Lower leg skin (tissue), 4 donors: ENCODE results near the gene DENND1C. TPM values are rescaled to one million over a fixed set of nuclear protein-coding genes. Genes with fewer than 3 reads are reported as not detected.

ENCODE experiments used
- DNase-seq, 2 donors: peaks; one replicate each; pipeline ENCODE4 v3.0.0-alpha.2; 2019; ENCODE audit warnings: low spot score in 2 of 2
- H3K4me3 ChIP-seq: fragments of 200-600 bp; sonication (generic); 2 replicates; pipeline ENCODE4 v1.5.1; 2017; ENCODE audit warnings: mild to moderate bottlenecking, low read depth; ENCODE audit not compliant: poor library complexity, severe bottlenecking
- POLR2A ChIP-seq, 2 donors: fragments of 450-650 bp; IDR thresholded peaks; one replicate each; pipeline ENCODE4 v1.6.1; 2016 to 2017; ENCODE audit warnings: antibody characterized with exemption in 2 of 2, mild to moderate bottlenecking in 1 of 2, moderate library complexity in 1 of 2
- WGBS, 2 donors: methylation state at CpG; one replicate each; pipeline ENCODE4 v1.1.5; 2018; 5-methylcytosine and 5-hydroxymethylcytosine counted together
- intact Hi-C: fragments of 100-400 bp; cut with DNase I; formaldehyde crosslinking; loops from one replicate; pipeline ENCODE4 v1.15.0; 2023; ENCODE audit warnings: low total_unique reads
- total RNA-seq, 4 donors: library from RNA; depleted of rRNA; stranded (reverse); fragments of >200 nt; gene quantifications; one replicate each; pipeline ENCODE4 v1.1.0, GENCODE V29; 2016
- TF ChIP-seq, protein P1 (sequence below), 3 donors: fragments of 450-650 bp; IDR thresholded peaks; one replicate each; pipeline ENCODE4 v1.5.1; 2016; ENCODE audit warnings: antibody characterized with exemption in 3 of 3, mild to moderate bottlenecking in 3 of 3, moderate library complexity in 2 of 3

DENND1C gene
- total RNA-seq, 4 donors from 2014 or later, result 0.61 to 1.9 (median 1.2) TPM

DNA sequence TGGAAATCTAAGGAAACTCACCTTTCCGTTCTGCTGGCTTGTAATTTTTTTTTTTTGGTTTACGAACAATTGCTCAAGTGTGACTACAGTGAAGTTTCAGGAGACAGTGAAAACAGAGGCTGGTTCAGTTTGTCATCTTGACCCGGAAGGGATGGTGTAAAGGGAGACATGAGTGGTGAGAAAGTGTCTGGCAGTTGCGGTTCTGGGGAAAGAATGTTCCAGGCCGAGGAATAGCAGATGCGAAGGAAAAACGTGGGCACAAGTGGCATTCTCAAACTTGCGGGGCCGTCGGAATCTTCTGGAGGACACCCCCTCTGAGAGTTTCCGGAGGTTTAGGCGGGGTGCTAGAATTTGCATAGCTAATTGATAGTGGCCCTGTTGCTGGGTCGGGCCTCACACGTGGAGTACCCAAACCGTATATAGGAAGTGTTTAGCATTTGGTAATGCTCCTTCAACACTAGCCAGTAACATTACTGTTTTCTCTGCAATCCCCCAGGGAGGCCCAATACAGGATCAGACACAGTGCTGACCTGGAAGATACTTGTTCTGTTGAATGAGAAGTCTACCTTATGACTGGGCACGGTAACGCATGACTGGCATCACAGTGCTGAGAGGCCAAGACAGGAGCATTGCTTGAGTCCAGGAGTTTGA, 46.4 kb upstream of the DENND1C start:
- no peak for DNase-seq
- no peak overlapping the region for H3K4me3 ChIP-seq
- 68 to 76% methylated on average over 17 of the region's 17 CpGs for WGBS, 2 donors
- intact Hi-C loops, result no loop called here
- no peak for TF ChIP-seq POLR2A (IDR thresholded peaks at IDR 0.05)
- TF ChIP-seq, protein P1, sequence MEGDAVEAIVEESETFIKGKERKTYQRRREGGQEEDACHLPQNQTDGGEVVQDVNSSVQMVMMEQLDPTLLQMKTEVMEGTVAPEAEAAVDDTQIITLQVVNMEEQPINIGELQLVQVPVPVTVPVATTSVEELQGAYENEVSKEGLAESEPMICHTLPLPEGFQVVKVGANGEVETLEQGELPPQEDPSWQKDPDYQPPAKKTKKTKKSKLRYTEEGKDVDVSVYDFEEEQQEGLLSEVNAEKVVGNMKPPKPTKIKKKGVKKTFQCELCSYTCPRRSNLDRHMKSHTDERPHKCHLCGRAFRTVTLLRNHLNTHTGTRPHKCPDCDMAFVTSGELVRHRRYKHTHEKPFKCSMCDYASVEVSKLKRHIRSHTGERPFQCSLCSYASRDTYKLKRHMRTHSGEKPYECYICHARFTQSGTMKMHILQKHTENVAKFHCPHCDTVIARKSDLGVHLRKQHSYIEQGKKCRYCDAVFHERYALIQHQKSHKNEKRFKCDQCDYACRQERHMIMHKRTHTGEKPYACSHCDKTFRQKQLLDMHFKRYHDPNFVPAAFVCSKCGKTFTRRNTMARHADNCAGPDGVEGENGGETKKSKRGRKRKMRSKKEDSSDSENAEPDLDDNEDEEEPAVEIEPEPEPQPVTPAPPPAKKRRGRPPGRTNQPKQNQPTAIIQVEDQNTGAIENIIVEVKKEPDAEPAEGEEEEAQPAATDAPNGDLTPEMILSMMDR (IDR thresholded peaks at IDR 0.05), result no peak

DNA sequence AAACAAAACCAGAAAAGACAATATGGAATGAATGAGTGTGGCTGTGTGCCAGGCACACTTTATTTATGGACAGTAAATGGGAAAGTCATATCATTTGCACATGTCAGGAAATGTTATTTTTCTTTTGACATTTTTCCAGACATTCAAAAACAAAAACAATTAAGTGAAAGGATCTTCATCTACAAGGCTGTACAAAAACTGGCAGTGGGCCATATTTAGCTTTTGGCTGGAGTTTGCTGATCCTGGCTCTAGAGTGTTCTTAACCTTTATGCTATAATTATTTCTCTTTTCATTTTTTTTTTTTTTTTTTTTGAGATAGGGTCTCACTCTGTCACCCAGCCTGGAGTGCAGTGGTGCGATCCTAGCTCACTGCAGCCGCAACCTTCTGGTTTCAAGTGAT, 42.7 kb upstream of the DENND1C start:
- 63 to 82% methylated on average over 2 of the region's 2 CpGs for WGBS, 2 donors
- no peak for DNase-seq
- TF ChIP-seq, protein P1 (IDR thresholded peaks at IDR 0.05), result no peak
- TF ChIP-seq POLR2A (IDR thresholded peaks at IDR 0.05), result no peak
- no peak overlapping the region for H3K4me3 ChIP-seq
- intact Hi-C loops, result no loop called here

DNA sequence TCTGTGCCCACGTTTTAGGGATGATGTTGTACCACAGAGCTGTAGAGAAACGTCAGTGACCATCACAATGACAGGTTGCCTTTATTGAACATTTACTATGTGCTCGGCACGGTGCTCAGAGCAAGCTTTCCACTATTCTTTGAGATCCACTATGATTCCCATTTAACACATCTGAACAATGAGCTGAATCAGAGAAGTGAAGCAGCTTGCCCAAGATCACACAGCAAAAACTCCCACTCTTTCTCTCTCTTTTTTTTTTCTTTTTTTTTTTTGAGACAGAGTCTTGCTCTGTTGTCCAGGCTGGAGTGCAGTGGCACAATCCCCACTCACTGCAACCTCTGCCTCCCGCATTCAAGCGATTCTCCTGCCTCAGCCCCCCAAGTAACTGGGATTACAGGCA, 41.1 kb upstream of the DENND1C start:
- intact Hi-C loops, result no loop called here
- no peak overlapping the region for H3K4me3 ChIP-seq
- WGBS, 2 donors, result 79% methylated on average over 6 of the region's 6 CpGs
- DNase-seq, result no peak
- TF ChIP-seq, protein P1 (IDR thresholded peaks at IDR 0.05), result no peak
- TF ChIP-seq POLR2A (IDR thresholded peaks at IDR 0.05), result no peak

DNA sequence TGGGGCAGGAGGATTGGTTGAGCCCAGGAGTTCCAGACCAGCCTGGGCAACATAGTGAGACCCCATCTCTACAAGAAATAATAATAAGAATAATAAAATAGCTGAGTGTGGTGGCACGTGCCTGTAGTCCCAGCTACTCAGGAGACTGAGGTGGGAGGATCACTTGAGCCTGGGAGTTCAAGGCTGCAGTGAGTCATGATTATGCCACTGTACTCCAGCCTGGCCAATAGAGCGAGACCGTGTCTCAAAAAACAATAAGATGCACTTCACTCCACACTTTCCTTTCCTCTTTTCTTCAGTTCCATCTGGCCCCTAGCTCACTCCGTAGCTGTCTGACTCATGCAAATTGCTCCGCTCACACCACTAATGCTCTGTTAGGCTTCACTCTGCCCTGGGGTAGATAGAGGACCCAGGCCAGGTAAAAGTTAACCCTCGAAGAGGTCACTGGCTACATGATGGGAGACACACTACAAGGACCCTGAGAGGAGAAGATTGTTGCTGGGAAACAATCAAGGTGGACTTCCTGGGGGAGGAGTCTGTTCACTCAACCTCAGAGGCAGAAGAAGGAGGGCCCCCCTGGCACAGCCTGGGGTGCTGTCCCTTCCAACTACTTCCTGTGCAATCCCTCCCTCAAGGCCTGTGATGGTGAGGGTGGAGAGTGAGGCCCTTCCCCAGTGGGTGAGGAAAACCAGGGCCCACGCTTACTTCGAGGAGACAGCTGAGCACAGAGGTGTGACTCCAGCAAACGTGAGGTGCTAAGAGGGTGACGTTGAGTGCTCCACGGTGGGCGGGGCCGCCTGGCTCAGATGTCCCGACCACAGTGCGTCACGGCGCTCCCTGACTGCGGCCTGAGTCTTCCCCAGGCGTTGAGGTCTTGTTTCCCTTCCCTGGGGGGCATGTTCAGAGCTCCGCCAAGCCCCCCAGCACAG, 40.4 kb upstream of the DENND1C start:
- no peak overlapping the region for H3K4me3 ChIP-seq
- no peak for TF ChIP-seq POLR2A (IDR thresholded peaks at IDR 0.05)
- TF ChIP-seq, protein P1 (IDR thresholded peaks at IDR 0.05), result no peak
- no peak for DNase-seq
- intact Hi-C loops, result no loop called here
- WGBS, 2 donors, result 60 to 68% methylated on average over 20 of the region's 20 CpGs

DNA sequence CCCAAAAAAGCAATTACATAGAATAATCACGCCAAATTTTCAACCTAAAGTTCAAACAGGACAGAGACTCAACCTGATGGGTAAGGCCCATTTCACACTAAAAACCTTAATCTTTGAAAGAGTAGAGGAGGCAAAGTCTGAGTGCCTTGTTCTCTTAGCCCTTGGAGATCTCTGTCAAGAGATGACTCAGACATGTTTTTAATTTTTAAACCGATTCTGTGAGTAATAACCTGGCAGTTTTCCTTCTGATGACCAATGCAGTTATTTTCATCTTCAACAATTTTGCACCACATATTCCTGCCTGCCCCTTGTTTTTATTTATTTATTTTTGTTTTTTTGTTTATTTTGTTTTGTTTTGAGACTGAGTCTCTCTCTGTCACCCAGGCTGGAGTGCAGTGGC, 37.7 kb upstream of the DENND1C start:
- H3K4me3 ChIP-seq, result no peak overlapping the region
- TF ChIP-seq, protein P1 (IDR thresholded peaks at IDR 0.05), result no peak
- no peak for TF ChIP-seq POLR2A (IDR thresholded peaks at IDR 0.05)
- no peak for DNase-seq
- WGBS, 2 donors, result 35 to 37% methylated on average over 2 of the region's 2 CpGs
- intact Hi-C loops, result loop anchor here (5.0 kb wide), 1 partner anchor 118 kb away; no protein-coding TSS in a partner anchor
